ENCODE results near the gene ABCG4. TPM values are rescaled to one million over a fixed set of nuclear protein-coding genes. Genes with fewer than 3 reads are reported as not detected.

ABCG4 gene
- total RNA-seq, 4 donors from 2014 or later, result not detected

GRCh38 chr11:119149786-119150275 is 979 bp downstream of the ABCG4 start:
- TF ChIP-seq CTCF (IDR thresholded peaks at IDR 0.05; ENCODE audit: low read depth), result no peak

- TF ChIP-seq CTCF (IDR thresholded peaks at IDR 0.05; ENCODE audit: low read depth), result no peak
Observed at GRCh38 chr11:119152043-119152442, 3.2 kb downstream of the ABCG4 start.

- no peak for TF ChIP-seq CTCF (IDR thresholded peaks at IDR 0.05; ENCODE audit: low read depth)
Observed at GRCh38 chr11:119152604-119153003, 3.8 kb downstream of the ABCG4 start.

GRCh38 chr11:119153049-119153818 is 4.4 kb downstream of the ABCG4 start:
- no peak for TF ChIP-seq CTCF (IDR thresholded peaks at IDR 0.05; ENCODE audit: low read depth)

GRCh38 chr11:119154178-119154577 is 5.3 kb downstream of the ABCG4 start:
- TF ChIP-seq CTCF (IDR thresholded peaks at IDR 0.05; ENCODE audit: low read depth), result no peak

GRCh38 chr11:119155733-119156492 is 7.1 kb downstream of the ABCG4 start:
- TF ChIP-seq CTCF (IDR thresholded peaks at IDR 0.05; ENCODE audit: low read depth), result no peak

GRCh38 chr11:119156496-119156895 is 7.6 kb downstream of the ABCG4 start:
- TF ChIP-seq CTCF (IDR thresholded peaks at IDR 0.05; ENCODE audit: low read depth), result no peak
